HG02588 (cell line): Measurements from ENCODE around the gene THADA.

Experiments used
- ATAC-seq: cut with Tn5 transposase; IDR thresholded peaks from one replicate; pipeline ENCODE4 v1.9.1; 2021; ENCODE audit warnings: mild to moderate bottlenecking, moderate library complexity; ENCODE audit not compliant: unreplicated experiment

THADA gene

DNA sequence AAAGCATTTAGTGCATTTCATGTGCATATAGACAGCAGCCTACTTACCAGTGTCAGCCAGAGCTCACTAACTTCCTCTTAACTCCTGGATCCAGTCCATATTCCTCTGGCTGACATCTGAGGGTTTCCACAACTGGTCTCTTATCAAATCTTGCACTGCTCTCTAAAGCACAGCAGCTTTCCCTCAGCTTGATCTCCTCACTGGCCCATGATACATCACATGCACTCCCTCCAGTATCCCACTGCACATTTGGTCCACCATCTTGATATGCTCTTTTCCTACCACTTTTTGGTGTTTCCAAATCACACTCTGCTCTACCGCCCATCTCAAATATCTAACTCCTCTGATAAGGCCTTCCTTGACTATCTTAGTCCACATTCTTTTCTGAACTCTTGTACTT lies 264.4 kb downstream of the THADA start:
- ATAC-seq, result no peak

DNA sequence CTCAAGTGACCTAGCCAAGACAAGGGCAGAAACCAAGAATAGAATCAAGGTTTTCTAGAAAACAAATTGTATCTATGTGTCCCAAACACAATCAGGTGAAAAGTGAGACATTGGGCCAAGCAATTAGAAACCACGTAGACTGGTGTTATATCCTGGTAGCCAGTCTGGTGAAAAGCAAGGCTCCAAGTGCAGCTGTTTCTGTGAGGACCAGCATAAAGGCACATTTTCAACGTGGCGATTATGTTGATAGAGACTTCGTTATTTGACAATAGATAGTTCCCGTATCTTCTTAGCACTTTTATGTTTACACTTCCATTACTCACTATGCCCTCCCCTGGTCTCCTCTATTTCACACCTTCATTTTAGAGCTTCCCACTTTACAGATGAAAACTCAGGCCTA lies 266.2 kb downstream of the THADA start:
- no peak for ATAC-seq

DNA sequence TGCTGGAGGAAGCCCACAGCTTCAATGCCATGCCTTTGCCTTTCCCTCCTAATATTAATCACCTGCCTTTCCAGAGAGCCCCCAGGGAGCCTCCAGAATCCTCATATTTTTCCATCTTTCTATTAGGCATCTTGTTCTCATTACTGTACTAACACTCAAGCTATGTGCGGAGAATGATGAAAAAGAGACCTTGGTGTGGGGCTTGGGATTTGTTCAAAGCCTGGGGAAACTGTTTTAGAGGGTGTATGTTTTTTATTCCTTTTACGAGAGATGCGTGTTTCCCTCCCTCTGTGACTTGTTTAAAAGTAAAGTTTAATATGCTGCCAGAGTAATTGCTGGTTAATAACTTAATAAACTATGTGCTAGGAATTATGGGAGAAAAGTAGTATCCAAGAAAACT lies 267.0 kb downstream of the THADA start:
- no peak for ATAC-seq

DNA sequence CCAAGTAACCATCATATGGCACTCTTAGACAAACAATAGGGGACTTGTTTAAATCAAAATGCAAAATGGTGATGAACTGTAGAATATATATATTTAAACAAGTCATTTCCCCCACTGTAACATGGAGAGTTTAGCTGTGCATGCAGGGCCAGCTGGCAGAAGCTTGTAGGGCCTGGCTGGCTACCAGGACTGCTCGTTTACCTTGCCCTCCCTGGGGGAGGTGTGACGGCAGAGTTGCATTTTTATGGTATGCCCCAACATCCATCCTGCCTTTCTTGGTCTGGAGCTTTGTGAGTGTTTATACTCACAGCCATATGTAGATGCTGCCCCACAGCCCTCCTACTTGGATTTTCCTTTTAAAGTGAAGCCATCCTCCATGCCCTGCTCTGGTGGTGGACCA lies 267.7 kb downstream of the THADA start:
- ATAC-seq, result no peak

DNA sequence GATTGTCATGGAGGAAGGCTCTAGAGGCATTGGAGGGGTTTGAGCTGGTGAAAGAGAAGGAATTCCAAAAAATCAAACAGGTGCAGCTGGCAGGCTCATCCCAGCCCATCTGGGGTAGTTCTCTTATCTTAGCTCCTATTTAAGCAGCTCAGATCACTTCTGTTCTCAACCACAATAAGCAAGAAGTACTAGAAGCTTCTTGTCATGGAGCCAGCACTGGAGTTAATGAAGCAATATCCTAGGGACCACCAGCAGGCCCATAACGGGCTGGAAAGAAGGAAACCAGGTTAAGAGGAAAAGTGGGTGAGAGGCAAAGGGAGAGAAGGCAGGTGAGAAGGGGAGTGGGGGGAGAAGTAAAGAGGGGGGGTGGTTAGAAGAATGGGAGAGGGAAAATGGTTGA lies 268.7 kb downstream of the THADA start:
- ATAC-seq, result no peak

DNA sequence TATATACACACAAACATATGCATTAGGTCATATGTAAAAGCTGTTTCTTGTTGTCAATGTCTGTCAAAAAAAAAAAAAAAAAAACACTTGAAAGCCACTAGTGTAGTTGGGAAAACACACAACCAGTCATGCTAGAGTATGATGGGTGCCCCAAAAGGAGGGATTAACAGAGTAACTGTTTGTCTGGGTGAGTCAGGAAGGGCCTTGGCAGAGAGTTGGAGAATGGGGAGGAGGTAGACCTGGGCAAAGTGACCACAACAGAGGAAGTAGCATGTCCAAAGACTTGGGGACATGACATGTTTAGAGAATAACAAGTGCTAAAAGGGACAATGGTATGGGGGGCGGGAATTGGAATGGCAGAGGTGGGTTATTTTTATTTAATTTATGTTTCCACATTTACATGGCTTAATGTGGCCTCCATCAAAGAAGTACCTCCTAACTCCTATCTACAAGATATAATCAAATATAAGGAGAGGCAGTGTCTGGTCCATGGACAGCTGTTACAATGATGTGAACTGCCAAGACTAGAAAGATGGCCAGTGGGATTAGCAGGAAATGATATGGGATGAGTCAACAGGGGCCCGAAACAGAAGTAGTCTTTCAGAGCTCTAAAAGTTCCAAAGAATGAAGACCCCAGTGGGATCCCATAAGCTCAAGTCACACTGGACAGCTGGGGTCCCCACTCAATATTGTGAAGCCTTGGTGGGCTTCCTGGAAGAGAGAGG lies 269.6 kb downstream of the THADA start:
- no peak for ATAC-seq

DNA sequence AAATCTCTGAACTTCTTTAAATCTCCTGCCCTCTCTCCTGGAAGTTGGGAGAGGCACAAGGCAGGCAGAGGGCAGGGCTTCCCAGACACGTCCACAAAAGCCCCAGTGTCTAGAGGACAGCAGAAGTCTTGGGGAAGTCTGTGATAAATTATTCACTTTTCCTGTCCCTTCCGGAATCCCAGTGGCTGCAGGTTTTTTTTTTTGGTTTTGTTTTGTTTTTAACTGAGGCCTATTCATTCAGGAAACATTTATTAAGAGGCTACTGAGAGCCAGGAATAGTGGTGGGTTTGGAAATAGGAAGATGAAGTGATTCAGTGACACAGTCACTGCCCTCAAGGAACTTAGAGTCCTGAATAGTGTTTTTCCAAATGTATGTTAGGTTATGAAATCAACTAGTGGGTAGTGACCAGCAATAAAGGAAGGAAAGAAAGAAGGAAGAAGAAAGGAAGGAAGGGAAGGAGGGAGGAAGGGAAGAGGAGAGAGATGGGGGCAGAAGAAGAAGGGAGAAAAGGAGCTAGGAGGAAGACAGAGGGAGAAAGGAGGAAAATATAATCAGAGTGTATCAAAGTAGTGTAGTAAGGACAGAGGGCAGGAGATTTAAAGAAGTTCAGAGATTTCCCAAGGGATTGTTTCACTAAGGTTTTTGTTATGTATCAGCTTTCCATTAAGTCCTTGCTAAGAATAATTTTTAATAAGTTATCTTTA lies 270.6 kb downstream of the THADA start:
- no peak for ATAC-seq

DNA sequence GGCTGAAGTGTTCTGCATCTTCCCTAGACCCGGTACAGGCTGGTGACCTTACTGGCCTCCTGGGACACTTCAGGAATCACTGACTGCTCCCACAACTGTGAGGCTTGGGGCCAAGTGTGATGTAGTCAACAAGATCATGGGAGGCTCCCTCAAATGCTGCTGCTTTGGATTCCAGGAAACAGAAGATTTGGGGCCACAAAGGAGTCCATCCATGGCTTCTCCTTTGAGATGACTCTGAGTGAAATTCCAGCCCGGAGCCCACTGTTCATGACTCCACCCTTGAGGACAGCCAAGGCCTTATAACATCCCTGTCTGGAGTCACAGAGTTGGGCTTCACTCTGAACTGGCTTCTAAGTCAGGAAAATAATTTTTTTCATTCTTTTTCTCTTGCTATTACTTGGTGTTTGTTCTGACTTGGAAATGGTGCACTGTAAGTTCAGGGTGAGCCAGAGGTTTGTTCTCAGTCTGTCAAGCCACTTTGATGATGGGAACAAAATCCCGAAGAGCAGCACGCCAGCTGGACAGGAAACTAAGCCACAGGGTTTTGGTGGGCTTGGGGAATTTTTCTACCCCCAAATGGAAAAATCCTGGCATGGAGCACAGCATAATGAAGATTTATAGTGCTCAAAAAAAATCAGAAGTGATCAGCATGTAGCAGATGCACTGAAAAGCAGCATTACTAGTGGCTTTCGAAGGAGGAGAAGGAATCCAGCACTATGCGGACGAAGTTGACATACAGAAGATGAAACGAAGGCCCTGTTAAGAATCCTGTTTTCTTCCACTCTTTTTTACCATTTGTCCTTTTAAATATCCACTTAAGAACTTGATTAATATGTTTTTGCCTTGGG lies 271.4 kb downstream of the THADA start:
- ATAC-seq, result no peak

DNA sequence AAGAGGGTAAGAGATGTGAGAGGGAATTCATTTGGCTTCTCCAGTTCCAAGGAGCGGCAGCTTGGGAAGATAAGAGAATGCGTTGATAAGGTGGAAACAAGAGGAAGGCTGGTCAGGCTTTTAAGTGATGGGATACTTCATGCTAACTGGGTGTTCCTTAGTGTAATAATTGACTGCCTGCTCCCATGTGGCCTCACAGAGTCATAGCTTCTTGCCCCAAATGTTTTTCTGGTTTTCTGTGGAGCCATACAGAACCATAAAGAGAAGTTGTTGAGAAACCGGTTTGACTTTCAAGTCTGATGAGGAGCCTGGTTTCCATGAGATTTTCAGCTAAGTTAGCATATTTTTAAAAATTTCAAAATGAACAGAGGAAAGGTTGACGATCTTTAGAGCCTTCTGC lies 272.0 kb downstream of the THADA start:
- no peak for ATAC-seq

DNA sequence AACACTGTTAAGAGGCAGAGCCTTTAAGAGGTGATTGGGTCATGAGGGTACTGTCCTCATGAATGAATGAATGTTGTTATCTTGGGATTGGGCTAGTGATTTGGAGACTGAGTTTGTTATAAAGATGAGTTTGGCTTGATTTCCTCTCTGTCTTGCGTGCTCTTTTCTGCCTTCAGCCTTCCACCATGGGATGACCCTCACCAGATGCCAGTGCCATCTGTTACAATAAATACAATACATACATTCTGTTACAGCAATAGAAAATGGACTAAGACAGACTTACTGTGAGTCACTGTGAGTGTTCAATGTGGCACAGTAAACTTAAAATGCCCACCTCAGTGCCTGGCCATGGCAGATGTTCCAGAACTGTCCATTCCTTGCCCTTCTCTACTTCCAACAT lies 274.4 kb downstream of the THADA start:
- ATAC-seq, result no peak

DNA sequence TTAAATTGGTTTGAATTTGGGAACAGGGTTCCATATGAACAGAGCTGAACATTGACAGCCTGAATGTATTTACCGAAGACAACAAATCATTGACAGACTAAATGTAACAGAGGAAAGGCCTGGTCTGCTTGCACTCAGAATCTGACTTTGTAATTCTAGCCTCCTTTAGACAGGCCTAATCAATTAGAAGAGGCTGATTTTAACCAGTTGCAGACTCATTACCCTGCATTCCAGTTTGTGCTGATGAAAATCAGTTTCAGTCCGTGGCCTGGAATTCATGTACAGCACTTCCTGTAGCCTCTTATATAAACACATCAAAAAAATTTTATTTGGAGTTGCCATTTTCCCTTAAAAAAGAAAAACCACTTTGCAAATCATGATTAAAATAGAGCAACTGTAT lies 276.3 kb downstream of the THADA start:
- ATAC-seq, result no peak

DNA sequence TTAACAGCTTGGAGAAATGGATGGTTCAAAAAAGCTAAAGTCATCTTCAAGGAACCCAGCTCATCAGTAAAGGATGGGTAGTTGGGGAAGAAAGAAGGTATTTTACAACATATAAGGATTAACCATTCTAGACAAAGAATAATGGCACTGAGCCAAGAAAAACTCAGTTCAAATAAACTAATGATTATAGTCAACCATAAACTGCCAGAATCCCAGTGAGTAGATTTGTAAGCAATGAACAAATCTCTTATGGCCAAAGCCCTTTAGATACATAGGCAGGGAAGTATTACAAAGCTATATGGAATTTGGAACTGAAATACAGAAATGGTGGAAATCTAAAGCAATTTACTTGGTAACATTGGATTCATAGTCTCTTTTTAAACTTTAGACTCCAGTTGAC lies 277.0 kb downstream of the THADA start:
- no peak for ATAC-seq

DNA sequence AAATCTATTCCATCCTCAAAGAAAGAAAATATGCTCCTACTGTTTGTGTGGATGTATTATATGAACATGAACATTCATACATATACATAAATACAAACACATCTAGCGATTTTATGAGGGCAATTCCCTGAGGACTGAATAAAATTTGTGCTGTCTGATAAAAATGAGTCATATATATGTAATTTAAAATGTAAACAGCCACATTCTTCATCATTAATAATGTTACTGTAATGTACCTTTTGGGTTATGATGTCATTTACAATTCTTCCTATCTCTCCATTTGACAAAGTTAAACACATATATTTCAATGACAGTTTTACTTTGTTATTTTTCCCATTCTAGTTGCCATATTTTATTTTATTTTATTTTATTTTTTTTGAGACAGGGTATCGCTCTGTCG lies 278.2 kb downstream of the THADA start:
- no peak for ATAC-seq

DNA sequence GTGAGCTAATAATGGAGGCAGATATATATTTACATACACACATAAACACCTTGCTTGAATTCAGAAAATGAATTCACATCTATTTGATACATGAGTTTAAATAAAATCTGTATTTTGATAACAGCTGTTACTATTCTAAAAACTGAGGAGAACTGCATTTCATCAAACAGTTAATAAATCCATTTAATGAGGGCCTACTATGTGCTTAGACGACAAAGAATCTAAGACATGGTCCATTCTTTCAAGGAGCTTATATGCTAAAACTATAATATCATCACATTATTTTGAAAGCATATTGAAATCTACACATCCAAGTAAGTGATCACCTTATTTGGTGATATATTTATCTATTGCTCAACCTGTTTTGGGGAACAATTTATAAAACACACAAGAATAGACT lies 278.6 kb downstream of the THADA start:
- ATAC-seq, result no peak

DNA sequence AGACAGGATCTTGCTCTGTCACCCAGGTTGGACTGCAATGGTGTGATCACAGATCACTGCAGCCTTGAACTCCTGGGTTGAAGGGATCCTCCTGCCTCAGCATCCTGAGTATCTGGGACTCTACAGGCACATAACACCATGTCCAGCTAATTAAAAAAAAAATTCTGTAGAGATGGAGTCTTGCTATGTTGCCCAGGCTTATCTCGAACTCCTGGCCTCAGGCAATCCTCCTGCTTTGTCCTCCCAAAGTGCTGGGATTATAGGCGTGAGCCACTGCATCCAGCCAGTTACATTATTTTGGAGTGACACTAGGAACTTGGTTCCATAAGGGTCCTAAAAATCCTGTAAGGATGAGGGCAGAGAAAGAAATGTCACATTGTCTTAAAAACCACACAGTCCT lies 280.4 kb downstream of the THADA start:
- no peak for ATAC-seq

DNA sequence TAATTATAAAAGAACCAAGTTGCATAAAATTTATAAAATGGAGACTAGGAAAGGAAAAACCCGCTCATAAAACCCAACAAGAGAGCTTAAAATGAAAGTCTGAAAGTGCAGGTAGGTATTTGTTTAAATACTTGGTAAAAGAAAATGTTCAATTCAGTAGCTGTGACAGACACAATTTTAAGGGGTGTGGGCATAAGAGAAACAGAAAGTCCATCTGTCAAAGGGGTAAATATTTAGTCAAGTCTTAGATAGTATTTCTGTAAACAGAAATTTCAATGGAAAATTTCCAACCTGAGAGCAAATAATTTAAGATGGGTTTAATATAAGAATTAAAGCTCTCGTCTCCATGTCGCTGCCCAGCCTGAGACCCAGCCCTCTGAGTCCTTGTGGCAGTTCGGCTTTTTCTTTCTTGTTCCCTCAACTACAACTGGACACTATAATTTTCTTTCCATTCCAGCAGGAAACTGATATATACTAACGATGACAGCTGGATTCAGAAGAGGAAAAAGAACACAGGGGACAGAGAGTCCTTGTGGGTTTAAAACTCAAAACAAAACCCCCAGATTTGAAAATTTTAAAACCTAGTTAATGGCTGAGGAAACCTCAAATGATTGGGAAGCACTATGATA lies 281.4 kb downstream of the THADA start:
- no peak for ATAC-seq

DNA sequence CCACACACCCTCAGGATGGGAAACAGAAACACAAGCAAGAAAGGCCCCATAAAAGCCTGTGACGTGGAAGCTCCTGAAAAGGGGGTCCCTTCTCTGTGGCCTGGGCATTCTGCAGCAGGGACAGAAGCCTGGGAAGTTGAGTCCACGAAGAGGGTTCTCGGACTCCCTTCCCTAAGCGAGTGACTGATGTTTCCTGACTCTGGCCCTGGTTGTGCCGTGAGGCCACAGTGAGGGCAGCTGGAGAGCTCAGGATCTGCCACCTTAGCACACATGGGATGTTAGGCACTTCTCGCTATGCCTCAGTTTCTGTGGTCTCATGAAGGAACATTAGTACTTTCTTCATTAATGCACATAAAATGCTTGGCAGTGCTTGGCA lies 282.2 kb downstream of the THADA start:
- ATAC-seq, result no peak

DNA sequence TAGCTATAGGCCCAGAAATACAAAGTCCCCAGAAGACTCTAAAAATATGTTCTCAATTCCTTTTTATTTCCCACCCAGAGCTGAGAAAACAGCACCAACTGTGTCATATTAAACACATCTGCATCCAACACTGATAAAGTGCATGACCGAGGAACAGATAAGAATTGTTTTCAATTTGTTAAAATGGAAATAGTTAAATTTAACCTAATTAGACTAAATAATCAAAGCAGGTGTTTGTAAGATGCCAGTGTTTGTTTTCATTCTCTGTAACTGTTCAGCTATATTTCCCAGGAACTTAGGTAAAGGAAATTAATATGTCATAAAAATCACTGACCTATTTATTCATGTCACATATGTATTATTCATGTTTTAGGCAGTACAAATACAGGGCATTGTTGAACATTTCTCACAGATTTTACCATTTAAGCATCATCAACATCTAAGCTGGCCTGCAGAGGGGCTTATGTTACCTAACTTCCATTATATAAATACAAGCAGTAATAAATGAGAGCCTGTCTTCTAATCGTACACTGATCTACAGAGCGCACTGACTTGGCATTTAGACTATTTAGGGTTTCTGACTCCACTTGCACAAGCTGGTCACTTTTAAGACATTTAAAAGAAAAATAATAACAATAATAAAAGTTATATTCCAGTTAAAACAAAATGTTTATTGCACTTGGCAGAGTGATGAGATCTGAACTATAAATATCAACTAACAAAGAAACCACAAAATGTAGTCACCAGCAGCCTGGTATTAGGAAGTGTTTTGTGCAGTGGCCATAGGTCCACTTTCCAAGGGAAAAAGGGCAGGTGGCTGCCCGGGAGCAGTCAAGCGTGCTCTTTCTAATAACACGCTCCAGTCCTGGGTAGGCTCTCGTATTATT lies 282.8 kb downstream of the THADA start:
- no peak for ATAC-seq

DNA sequence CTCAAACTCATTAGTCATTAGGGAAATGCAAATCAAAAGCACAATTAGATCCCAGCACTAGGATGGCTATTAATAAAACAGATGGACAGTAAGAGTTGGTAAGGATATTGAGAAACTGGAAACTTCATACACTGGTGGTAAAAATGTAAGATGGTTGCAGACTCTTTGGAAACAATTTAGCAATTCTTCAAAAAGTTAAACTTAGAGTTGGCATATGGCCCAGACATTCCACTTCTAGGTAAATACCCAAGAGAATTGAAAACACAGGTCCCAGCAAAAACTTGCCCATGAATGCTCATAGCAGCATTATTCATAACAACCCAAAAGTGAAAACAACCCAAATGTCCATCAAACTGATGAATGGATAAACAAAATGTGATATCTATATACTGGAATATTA lies 284.6 kb downstream of the THADA start:
- ATAC-seq, result no peak

DNA sequence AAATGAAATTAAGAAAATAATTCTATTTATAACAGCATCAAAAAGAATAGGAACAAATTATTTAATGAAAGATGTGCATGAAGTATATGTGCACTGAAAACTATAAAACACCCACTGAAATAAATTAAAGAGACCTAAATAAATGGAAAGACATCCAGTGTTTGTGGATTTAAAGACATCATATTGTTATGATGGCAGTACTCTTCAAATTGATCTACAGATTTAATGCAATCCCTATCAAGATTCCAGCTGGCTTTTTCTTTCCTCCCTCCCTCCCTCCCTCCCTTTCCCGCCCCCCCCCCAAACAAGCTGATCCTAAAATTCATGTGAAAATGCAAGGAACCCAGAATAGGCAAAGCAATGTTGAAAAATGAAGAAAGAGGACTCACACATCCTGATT lies 285.9 kb downstream of the THADA start:
- ATAC-seq, result no peak

DNA sequence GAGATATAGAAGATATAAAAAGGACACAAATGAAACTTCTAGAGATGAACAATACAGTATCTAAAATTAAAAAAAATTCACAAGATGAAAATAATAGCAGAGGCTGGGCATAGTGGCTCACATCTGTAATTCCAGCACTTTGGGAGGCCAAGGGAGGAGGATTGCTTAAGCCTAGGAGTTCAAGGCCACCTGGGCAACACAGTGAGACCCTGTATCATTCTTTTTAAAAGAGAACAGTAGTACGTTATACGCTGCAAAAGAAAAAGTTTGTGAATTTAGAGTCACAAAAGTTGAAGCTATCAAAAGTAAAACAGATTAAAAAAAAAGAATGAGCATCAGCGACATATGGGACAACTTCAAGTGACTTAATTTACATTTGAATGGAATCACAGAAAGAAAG lies 287.9 kb downstream of the THADA start:
- ATAC-seq, result no peak
